GM19238 (cell line): ENCODE data around the gene HAGHL.
"Not testable (repeated sequence)": the region's sequence is repeated elsewhere in the genome, so short reads cannot be mapped to it uniquely, and the experiment has no call there.

Experiments
- DNase-seq: peaks from one replicate; pipeline ENCODE4 v3.0.0; 2011; ENCODE audit warnings: low spot score; ENCODE audit not compliant: insufficient read length

Gene HAGHL

GRCh38 chr16:707062-707538 lies 19.8 kb upstream of the HAGHL start:
- DNase-seq, result no peak

GRCh38 chr16:708019-708418 lies 18.9 kb upstream of the HAGHL start:
- no peak for DNase-seq

GRCh38 chr16:708959-709358 lies 17.9 kb upstream of the HAGHL start:
- no peak for DNase-seq

- DNase-seq, result no peak
Observed at GRCh38 chr16:709566-710499, 17.1 kb upstream of the HAGHL start.

GRCh38 chr16:710500-711075 lies 16.3 kb upstream of the HAGHL start:
- DNase-seq, result no peak

GRCh38 chr16:711084-711483 lies 15.8 kb upstream of the HAGHL start:
- no peak for DNase-seq

- DNase-seq, result peak; percentile 97
Observed at GRCh38 chr16:711548-712320, 15.2 kb upstream of the HAGHL start.

GRCh38 chr16:712740-713250 lies 14.1 kb upstream of the HAGHL start:
- not testable (repeated sequence) for DNase-seq

GRCh38 chr16:714079-714478 lies 12.8 kb upstream of the HAGHL start:
- DNase-seq, result no peak

GRCh38 chr16:714558-715476 lies 12.1 kb upstream of the HAGHL start, which contains the start of gene METRN:
Gene METRN (plus strand): TSS chr16:715118. CDS start chr16:715290, 172 bp downstream.
- DNase-seq, result peak; percentile 98

GRCh38 chr16:715477-716199 lies 11.3 kb upstream of the HAGHL start:
- DNase-seq, result no peak

GRCh38 chr16:716200-716568 lies 10.7 kb upstream of the HAGHL start:
- no peak for DNase-seq

- DNase-seq, result no peak
Observed at GRCh38 chr16:716768-717325, 10.1 kb upstream of the HAGHL start.

- no peak for DNase-seq
Observed at GRCh38 chr16:717450-718245, 9.3 kb upstream of the HAGHL start.

GRCh38 chr16:718389-718788 lies 8.5 kb upstream of the HAGHL start:
- DNase-seq, result no peak

GRCh38 chr16:718922-719321 lies 8.0 kb upstream of the HAGHL start:
- DNase-seq, result no peak

GRCh38 chr16:719815-720446 lies 7.0 kb upstream of the HAGHL start:
- DNase-seq, result no peak

- peak; percentile 82 for DNase-seq
Observed at GRCh38 chr16:720447-720989, 6.4 kb upstream of the HAGHL start.
